ENCODE data around the gene ENTPD8.
"Not testable (repeated sequence)": the region's sequence is repeated elsewhere in the genome, so short reads cannot be mapped to it uniquely, and the experiment has no call there.

Gene ENTPD8

DNA sequence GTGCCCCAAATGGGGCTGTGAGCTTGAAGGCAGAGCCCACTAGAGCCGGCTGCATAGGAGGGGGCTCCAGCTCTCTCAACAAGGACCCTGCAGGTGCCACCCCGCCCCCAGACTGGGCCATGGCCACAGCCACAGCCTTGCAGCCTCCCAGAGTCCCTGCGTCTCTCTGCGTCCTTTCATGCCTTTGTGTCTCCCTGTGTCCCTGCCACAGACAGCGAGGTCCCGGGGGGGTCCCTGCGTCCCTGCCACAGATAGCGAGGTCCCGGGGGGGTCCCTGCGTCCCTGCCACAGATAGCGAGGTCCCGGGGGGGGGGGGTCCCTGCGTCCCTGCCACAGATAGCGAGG, 11.6 kb downstream of the ENTPD8 start:
- peak; percentile 12 for DNase-seq

DNA sequence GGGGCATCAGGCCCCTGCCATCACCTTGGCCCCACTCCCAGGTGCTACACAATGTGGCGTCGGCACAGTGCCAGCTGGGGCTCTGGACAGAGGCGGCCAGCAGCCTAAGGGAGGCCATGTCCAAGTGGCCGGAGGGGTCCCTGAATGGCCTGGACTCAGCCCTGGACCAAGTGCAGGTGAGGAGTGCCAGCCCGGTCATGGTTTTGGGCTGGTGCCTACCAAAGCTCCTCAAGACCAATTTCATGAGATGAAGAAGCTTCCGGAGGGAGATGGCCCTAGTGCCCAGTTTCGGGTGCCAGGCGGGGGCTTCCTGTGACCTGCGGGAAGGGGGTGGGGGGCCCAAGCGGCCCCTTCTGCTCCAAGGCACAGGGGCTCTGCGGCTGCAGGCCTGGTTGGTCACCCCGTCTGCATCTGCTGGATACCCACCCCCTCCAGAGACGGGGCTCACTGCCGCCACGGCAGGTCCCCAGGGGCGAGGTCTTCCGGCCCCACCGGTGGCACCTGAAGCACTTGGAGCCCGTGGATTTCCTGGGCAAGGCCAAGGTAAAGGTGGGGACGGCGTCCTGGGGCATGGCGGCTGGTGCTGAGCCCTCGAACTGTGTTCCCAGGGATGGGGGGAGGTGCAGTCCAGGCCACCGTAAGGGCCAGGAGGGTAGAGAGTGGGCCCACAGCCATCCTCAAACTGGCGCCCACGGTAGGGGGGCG, 12.2 kb downstream of the ENTPD8 start:
- DNase-seq, result peak; percentile 29

DNA sequence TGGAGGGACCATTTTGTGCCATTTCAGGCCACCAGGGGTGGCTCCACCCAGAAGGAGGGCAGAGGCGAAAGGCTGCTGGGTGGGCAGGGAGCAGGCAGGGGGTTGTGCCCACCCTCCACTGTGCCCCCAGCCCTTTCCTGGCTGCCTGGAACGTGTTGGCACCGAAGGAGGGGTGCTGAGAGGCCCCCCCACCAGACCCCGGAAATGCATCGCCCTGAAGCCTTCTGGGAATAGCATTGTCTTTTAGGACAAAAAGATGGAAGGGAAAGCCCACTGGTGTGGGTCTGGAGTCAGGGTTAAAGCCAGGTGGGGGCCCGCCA, 12.9 kb downstream of the ENTPD8 start:
- DNase-seq, result peak; percentile 14

DNA sequence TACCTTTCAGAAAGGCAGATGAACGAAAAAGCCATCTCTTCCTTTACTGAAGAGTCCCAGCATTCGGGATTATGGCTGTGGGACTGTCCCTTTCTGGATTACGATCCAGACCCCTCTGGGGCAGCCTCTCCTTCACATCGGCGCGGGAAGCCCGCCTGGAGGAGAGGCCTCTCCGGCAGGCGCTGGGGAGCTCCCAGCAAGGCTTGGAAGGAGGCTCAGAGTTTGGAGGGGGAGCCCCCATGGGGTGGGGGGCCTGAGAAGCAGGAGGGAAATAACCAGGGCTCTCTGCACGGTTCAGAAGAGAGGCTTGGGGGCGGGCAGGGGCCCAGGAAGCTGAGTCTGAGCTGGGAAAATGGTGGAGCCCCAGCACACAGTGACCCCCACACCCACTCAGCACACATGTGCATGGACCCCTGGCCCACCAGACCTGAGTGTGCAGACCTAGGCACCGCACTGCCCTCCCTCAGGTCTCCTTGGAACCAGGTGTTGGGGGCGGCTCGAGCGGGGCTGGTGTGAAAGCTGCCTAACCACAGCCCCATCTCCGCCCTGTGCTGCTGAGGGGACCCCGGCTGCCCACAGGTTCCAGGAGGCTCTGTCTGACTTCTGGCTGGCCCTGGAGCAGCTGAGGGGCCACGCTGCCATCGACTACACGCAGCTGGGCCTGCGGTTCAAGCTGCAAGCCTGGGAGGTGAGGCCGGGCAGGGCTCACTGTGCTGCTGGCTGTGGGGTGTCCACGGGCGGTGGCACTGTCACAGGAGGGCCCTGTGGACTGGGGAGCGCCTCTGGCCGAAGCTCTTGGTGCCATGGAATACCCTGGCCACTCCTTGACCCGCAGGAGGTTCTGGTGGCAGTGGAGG, 13.5 kb downstream of the ENTPD8 start:
- DNase-seq, result peak; percentile 32

DNA sequence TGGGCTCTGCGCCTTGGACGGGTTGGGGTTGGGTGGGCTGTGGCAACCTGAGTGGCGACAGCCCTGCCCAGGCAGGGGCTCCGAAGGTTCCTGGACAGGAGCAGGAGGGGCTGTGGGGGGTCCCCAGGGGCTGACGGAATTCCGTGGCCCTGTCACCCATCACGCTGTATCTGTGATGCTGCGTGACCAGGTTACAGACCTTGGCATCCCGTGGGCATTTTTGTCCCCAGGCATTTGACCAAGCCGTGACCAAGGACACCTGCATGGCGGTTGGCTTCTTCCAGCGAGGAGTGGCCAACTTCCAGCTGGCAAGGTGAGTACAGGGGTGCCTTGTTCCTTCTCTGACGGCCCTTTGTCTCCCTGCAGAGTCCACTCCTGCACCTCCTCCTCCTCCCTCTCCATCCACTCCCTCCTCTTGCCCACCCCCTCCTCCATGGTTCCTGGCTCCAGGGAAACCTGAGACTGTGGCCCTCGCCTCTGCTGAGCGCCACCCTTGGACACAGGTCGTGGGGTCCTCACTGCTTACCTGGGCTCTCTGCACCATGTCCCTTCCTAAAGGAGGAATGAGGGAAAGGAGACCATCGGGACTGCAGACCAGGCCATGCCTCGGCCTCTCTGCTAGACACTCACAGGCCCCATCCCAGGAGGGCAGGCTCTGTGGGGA, 15.0 kb downstream of the ENTPD8 start:
- DNase-seq, result peak; percentile 52

DNA sequence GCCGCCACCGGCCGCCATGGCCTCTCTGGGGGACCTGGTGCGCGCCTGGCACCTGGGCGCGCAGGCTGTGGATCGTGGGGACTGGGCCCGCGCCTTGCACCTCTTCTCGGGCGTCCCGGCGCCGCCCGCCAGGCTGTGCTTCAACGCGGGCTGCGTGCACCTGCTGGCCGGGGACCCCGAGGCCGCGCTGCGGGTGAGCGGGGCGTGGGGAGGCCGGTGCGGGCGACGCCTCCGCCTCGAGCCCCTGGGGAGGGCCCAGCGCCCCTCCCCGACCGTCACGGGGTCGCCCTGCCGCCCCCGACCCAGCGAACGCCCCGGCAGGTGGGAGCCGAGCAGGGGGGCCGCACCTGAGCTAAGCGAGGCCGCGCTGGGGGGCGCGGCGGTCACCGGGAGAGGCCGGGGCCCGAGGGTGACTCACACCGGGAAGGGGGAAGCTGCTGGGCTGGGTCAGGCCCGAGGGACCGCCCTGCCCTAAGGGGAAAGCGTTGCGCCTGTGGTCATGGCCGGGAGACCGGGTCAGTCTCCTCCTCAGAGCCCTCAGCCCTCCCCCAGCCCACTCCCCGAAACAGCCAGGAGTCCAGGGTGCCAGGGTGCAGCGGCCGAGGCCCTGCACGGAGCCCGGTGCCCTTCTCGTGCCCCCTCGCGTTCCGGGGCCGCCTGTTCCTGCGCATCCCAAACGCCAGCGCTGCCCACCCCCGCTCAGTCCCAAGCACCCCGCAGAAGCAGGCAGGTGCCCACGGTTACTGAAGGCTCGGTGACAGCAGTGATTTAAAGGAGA, 17.5 kb downstream of the ENTPD8 start:
- peak; percentile 33 for DNase-seq

DNA sequence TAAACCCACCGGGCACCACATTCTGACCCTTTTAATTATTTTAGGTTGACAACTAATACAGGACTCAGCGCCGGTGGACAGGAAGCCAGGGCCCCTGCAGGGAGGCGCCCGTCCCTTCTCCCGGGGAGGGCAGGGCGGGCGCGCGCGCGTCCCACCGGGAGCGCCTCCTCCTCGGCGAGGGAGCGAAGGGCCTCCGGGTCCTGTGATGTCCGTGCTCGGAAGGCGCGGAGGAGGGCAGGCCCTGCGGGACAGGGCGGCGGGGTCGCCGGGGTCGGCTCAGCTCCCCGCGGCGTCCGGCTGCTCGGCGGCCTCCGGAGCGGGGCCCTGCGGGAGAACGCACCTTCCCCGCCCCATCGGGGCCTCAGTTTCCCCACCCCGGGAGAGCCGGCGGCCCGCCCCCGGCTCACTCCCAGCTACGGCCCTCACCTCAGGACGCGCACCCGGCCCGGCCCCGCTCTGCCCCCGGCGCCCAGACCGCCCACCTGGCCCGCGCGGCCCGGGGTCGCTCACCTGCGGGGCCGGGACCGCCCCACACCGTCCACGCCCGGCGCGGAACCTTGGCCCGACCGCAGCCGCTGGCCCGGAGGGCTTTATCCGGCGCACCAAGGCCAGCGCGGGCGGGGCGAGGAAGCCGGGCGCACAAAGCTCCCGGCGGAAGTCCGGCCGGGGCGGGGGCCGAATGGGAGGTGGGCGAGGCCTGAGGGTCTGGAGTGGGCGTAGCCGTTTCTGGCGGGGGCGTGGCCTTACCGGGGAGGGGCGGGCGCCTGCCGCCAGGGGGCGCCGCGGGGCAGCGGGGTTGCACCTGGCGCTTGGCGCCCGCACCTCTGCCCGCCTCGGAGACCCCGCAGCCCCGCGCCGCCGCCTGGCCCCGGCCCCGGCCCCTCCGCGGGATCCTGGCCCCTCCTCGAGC, 18.3 kb downstream of the ENTPD8 start, which contains the start of the genes EXD3 and NOXA1:
TSS of gene EXD3 (minus strand) at position 559 of the 910 bp plus-strand sequence. CDS start 27,805 bp downstream, outside the sequence.
TSS of gene NOXA1 (plus strand) at position 790 of the 910 bp plus-strand sequence. CDS start 137 bp downstream, outside the sequence.
- peak; percentile 92 for DNase-seq

DNA sequence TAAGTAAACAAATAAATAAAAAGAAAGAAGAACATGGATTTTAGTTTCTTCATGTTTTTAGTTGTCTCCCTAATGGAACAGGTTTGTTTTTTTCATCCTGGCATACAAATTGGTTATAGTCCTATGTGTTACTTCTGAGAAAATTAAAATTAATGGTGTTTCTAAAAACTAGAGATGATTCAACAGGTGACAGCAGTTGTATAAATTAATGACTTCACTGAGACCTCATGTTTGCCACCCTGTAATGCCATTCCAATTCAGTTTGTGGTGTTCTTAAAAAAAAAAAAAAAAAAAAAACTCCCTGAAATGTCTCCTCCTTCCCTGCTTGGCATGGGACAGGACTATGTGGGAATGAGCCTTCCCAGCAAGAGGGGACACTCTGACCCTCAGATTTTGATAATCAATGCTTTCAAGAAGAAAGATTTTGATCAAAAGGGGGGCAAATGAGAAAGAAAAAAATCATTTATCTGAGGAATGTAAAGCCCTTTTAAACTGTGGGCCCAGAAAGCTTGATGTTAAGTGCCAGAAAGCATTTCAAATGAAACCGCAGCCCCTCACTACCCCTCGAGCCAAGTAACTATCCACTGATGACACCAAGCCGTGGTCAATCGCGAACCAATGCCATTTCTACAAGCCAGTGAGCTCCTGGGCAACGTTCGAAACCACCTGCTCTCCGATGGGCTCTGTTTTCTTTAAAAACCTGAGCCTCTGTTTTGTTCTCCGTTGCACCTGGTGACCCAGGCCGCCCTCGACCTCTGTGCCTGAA, 19.1 kb downstream of the ENTPD8 start:
- DNase-seq, result no peak

DNA sequence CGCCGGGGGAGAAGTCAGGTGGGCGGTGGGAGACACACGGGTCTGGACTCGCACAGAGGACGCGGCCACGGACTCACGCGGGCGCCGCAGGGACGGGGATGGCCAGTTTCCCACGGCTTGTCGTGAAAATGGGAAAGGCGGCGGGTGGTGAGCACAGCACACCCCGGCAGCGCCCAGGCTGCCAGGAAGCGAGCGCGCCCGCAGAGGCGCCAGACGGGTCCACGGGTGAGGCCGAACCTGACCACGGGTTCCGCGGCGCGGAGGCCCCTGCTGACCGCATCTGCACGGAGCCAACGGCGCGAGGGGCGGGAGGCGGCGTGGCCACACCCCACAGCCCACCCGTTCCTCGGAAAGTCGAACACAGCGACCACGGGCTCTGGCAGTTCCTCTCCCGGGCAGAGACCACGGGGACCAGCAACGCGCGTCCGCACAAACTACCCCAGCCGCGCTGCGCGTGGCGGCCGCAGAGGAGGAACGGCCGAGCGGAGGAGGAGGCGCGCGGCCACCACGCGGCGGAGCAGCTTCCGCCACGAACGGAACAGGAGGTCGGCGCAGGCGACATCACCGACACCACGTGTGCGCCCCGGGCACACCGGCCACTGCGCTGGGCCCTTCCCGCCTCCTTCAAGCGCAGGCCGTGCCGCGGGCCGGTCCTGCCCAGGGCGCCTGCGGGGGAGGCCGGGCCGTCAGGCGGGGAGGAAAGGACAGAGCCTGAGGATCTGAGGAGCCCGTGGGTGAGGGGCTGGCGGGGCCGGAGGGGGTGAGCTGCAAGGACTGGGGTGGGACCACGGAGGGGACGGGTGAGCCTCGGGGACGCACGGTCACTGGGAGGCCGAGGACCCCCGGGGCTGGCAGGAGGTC, 23.8 kb downstream of the ENTPD8 start:
- peak; percentile 6 for DNase-seq

DNA sequence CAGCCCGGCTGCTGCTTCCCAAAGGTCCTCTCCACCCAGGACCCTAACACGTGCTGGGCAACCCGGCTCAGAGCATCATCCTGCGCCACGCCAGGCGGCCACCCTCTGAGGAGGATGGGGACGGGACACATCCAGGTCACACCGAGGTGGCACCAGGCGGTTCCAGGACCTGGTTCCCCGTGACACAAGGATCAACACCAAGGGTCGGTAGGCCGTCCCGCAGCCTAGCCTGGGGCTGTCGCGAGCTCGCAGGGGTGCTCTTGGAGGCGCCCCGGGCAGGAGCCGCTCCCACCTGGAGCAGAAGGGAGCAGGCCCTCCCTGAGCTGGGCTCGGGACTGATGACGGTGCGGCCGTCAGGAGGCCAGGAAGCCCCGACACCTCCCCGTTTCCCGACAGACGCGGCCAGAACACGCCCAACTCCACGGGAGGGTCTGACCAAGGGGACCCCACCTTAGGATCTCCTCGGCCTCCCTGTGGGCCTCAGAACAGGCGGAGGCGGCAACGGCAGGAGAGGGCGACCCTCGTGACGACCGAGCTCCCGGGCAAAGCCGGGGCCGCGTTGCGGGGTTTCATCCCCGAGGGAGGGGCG, 24.5 kb downstream of the ENTPD8 start:
- DNase-seq, result no peak

DNA sequence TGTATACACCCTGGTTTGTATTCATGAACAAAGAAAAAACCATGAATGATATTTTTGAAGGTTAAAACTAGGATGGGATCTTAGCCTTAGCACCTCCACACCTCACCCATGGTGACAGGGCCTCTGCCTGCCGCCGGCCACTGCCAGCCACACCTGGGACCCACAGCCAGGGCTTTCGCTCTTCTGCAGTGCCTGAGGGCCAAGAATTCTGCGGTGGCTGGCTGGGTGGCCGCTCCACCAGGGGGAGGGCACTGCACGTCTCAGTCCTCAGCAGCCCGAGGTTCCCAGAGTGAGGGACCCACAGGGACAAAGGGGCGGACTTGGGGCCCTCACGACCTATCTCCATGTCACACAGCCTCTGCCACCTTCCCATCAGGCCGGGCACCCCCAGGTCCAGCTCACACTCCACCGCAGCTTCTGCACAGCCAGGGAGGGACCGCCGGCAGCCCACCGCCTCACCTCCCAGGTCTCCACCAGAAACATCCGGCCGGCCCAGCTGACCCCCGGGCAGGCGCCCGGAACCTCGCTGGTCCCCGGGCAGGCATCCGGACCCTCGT, 25.1 kb downstream of the ENTPD8 start:
- DNase-seq, result no peak

DNA sequence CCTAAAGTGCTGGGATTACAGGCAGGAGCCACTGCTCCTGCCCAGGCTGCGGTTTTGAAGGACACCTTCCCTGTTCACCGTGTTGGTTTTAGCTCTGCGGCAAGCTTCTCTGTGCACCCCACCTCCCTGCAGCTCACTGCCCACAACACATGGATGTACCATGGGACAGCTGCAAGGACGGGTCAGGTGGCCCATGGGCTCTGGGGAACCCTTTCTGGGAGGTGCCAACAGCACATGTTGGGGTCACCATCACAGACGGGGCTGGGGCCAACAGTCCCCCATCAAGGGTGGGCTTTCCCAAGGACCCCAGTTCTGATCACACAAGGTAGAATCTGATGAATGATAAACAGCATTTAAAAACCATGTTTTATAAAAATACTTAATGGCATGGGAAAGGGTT, 25.7 kb downstream of the ENTPD8 start:
- no peak for DNase-seq

DNA sequence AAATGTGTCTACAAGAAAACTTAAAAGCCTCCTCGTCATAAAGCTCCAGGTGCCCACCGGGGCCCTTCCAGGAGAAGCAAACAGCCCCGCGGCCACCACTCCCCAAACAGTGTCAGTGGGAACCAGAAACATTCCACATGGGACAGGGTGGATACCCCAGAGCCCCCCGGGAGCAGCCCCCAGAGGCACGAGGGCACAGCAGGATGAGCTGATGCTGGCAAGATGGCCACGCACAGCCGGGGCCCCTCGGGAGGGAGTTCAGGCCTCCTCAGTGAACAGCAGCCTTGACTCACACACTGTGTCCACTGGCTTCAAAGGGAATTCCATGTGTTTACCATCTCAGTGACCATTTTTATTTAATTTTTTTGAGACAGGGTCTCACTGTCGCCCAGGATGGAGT, 28.7 kb downstream of the ENTPD8 start:
- peak; percentile 8 for DNase-seq

DNA sequence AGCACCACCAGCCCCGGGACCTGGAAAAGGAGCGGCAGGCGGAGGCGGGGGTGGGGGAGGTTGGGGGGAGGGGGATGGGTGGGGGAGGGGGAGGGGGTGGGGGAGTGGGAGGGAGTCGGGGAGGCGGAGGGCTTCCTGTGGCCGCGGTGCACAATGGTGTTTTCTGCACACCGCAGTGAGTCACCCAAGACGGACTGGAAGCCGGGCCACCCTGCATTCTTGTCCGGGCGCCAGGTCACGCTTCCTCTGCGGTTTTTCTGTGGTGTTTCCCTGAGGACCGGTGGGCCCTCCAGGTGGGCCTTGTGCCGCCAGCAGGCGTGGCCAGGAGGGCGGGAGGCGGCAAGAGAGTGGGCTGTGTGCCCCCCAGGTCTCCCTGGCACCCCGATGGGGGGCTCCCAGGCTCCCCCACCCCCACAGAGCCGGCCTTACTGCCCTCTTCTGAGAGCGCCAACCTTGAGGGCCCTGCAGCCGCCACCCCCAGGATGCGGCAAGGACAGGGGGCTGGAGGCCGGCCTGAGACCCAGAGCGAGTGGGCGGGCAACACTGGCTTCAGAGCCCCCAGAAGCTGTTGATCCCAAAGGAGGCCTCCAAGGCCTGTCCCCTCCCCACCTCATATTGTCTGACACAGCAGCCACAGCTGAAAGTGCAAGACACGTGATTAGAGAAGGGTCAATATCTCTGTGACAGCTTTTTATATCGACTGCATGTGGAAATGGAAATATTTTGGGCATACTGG, 29.3 kb downstream of the ENTPD8 start:
- peak; percentile 59 for DNase-seq

DNA sequence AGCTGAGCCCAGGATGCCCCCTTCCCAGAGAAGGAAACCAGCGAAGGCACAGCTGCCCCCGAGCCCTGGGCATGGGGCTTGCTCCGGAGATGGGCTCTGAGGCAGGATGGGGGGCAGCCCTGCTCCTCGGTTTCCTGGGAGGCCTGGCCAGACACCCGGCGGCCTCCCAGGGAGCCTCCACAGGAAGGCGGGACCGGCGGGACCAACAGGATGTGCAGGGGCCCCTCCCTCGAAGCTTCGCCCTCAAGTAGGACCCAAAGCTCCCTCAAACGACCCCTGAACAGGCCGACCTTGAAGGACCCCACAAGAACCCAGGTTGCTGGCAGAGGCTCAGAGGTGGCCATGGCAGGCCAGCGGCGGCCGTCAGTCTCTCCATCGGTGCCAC, 29.9 kb downstream of the ENTPD8 start:
- DNase-seq, result no peak

DNA sequence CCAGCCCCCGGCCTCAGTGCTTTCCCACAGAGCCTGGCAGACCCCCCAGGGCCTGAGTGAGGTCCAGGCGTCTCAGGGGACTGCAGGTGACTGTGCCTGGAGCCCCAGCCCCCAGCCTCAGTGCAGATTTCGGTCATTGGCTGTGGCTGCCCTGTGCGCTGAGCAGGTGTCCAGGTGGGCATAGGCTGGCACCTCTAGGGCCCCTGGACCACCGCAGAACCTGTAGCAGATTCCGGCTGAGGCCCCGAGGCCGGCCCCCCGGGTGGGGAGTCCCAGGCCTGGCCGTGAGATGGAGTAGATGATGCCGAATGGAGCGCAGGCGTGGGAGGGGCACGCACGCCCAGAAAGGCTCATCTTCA, 30.3 kb downstream of the ENTPD8 start:
- no peak for DNase-seq

DNA sequence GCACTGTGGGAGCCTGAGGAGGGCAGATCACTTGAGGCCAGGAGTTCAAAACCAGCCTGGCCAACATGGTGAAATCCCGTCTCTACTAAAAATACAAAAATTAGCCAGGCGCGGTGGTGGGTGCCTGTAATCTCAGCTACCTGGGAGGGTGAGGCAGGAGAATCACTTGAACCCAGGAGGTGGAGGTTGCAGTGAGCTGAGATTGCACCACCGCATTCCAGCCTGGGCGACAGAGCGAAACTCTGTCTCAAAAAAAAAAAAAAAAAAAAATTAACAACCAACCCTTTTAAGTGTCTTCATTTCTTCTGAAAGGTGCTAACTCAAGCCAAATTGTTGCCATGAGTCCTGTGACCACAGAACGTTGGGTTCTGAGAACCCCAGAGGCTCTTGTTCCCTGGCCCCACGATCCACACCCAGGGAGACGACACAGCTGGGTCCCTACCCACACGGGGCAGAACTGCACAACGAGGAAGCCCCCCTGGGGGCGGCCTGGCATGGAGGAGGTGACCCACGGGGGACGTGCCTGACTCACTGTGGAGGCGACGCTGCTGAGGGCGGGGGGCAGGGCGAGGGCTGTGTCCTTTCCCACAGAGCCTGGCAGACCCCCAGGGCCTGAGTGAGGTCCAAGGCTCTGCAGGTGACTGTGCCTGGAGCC, 30.8 kb downstream of the ENTPD8 start:
- DNase-seq, result not testable (repeated sequence)

DNA sequence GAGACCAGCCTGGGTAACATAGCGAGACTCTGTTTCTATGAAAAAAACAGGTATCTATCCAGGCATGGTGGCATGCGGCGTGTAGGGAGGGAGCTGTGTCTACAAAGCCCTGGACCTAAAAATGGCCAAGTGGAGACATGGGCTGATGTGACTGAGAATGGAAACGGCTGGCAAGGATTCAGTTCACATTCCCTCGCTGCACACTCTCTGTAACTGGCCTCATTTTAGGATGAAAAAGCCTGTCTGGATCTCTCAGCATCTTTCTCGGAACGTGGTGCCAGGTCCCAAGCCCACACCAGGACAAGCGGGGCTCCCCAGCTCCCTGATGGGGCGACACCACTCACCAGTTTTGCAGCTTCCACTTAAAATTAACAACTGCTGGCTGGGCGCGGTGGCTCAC, 31.6 kb downstream of the ENTPD8 start:
- DNase-seq, result no peak
